ENCODE results near the gene ADAP1. TPM values are rescaled to one million over a fixed set of nuclear protein-coding genes. Genes with fewer than 3 reads are reported as not detected.

Gene ADAP1
- total and polyA plus RNA-seq, 11 donors, result 3.1 to 16.5 (median 12.0) TPM

GRCh38 chr7:886626-887487 lies 67.6 kb downstream of the ADAP1 start:
- DNase-seq, result peak; percentile 73 to 93 (median 86)
- H3K27me3 ChIP-seq, result no peaks in the 10 kb centered on the region
- TF ChIP-seq CTCF (IDR thresholded peaks at IDR 0.05) (no peak), POLR2A (IDR thresholded peaks at IDR 0.05) (no peak)
- peak overlapping the region in 6 of 12 donors; percentile 17 to 73 (median 34) for H3K27ac ChIP-seq
- H3K4me3 ChIP-seq, result no peak overlapping the region
- peak; percentile 87 to 91 (median 88) for ATAC-seq
- peaks cover 0 to 54% (median 23%) of the 10 kb centered on the region in 12 donors for H3K4me1 ChIP-seq
- peaks cover 0 to 52% (median 45%) of the 10 kb centered on the region in 9 donors for H3K36me3 ChIP-seq
- WGBS, 4 donors, result 79 to 84% (median 82%) methylated on average over 27 to 40 of the region's 40 CpGs
- no peaks in the 10 kb centered on the region for H3K9me3 ChIP-seq
- intact Hi-C loops (cut with DNase I), result no loop called here

DNA sequence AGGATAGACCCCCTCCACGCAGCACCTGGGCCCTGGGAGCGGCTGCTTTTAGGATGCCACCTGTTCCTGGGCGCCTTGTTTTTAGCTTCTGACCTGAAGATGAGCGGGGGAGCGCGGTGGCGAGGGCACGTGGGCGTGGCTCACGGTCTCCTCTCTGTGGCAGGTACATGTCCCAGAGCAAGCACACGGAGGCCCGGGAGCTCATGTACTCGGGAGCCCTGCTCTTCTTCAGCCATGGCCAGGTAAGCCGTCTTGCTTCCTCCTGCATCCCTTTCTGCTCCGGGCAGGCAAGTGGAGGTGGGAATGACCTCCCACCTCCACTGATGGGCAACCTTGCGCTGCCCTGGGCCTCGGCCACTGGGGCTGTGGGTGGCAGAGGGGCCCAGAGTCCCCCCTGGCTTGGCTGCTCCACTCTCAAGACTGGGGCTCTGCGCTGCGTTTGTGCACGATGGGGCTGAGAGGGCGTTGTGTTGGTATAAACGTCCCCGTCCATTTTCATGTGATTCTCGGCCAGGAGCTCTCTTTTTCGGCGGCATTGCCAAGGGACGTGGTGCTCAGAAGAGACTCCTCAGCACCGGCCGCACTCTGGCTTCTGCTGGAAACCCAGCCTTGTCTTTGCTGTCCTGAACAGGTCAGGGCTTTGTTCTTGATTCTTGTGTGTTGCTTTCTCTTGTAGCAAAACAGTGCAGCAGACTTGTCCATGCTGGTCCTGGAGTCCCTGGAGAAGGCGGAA lies 68.4 kb downstream of the ADAP1 start:
- Histone ChIP-seq H3K9me3 (no peaks in the 10 kb centered on the region), H3K27me3 (no peaks in the 10 kb centered on the region), H3K36me3 (peaks cover 0 to 44% (median 37%) of the 10 kb centered on the region in 9 donors), H3K4me3 (no peak overlapping the region), H3K27ac (peak overlapping the region in 5 of 12 donors; percentile 27 to 73 (median 39)), H3K4me1 (peaks cover 0 to 54% (median 25%) of the 10 kb centered on the region in 12 donors)
- ATAC-seq (no peak), DNase-seq (peak in 3 of 5 donors; percentile 20 to 52 (median 22))
- no peak for TF ChIP-seq POLR2A (IDR thresholded peaks at IDR 0.05)
- no peak for TF ChIP-seq CTCF (IDR thresholded peaks at IDR 0.05)
- intact Hi-C loops (cut with DNase I), result no loop called here
- WGBS, 4 donors, result 84 to 94% (median 88%) methylated on average over 21 to 30 of the region's 30 CpGs

DNA sequence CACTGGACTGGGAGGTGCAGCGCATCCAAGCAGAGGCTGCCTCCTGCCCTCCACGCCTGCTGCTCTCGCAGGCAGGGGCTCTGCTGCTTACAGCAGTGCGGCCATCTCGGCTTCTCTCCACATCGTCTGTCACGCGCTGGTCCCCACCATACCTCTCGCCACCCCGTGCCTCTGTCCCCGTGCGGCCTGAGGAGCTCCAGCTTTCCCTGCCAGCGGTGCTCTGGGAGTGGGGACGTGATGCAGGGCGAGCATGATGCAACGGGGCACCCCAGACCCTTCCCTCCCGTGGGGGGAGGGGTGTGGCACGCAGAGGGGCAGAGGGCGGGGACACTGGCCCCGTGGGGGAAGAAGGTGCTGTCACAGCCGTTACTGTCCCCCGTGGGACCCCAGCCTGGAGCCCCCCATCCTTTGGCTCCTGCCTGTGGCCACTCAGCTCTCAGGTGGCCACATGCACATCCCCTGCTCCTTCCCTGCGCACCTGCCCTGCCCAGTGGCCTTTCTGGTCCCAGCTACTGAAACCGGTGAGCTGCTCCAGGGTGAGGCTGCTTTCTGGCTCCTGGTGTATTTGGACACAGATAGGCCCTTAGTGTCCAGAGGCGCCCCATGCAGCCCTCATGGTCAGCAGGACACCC lies 69.1 kb downstream of the ADAP1 start:
- Histone ChIP-seq H3K4me3 (no peak overlapping the region), H3K36me3 (peaks cover 0 to 37% (median 31%) of the 10 kb centered on the region in 9 donors), H3K27ac (no peak overlapping the region), H3K9me3 (no peaks in the 10 kb centered on the region), H3K4me1 (peaks cover 0 to 60% (median 29%) of the 10 kb centered on the region in 12 donors), H3K27me3 (no peaks in the 10 kb centered on the region)
- ATAC-seq (no peak), DNase-seq (peak in 4 of 5 donors; percentile 16 to 61 (median 22))
- intact Hi-C loops (cut with DNase I), result no loop called here
- no peak for TF ChIP-seq CTCF (IDR thresholded peaks at IDR 0.05)
- TF ChIP-seq POLR2A (IDR thresholded peaks at IDR 0.05), result no peak
- WGBS, 4 donors, result 84 to 87% (median 85%) methylated on average over 14 to 25 of the region's 25 CpGs

Measured in heart left ventricle (tissue), 16 donors.